DOHH2 (cell line): Measurements from ENCODE around the gene CAPZB.

Experiments used
- H3F3A ChIP-seq: fragments of 200-600 bp; sonication (generic), shearing (Covaris generic); 2 replicates; pipeline ENCODE4 v1.6.0; 2016; ENCODE audit warnings: antibody characterized with exemption, mild to moderate bottlenecking; ENCODE audit not compliant: control insufficient read depth, insufficient read depth
- H3K27ac ChIP-seq: fragments of 200-600 bp; sonication (generic); 2 replicates; pipeline ENCODE4 v1.5.1; 2014; ENCODE audit warnings: low read depth, mild to moderate bottlenecking, low read length, moderate library complexity
- H3K27me3 ChIP-seq: fragments of 200-600 bp; sonication (generic); 2 replicates; pipeline ENCODE4 v1.6.1; 2014; ENCODE audit warnings: mild to moderate bottlenecking, low read length, mixed read lengths; ENCODE audit not compliant: control insufficient read depth
- H3K36me3 ChIP-seq: fragments of 200-600 bp; sonication (generic); 2 replicates; pipeline ENCODE4 v1.6.1; 2014; ENCODE audit warnings: mild to moderate bottlenecking, low read length, moderate library complexity, mixed read lengths; ENCODE audit not compliant: control insufficient read depth
- H3K4me1 ChIP-seq: fragments of 200-600 bp; sonication (generic); 2 replicates; pipeline ENCODE4 v1.6.1; 2014; ENCODE audit warnings: mild to moderate bottlenecking, low read length, mixed read lengths; ENCODE audit not compliant: control insufficient read depth
- H3K4me2 ChIP-seq: fragments of 200-600 bp; sonication (generic); 2 replicates; pipeline ENCODE4 v1.6.0; 2014; ENCODE audit warnings: mild to moderate bottlenecking, low read length, moderate library complexity
- H3K4me3 ChIP-seq: fragments of 200-600 bp; sonication (generic); 2 replicates; pipeline ENCODE4 v1.5.1; 2014; ENCODE audit warnings: mild to moderate bottlenecking, low read length, mixed read lengths
- H3K79me2 ChIP-seq: fragments of 200-600 bp; sonication (generic); 2 replicates; pipeline ENCODE4 v1.6.1; 2014; ENCODE audit warnings: mild to moderate bottlenecking, low read length, mixed read lengths; ENCODE audit not compliant: control insufficient read depth
- H3K9me2 ChIP-seq: fragments of 200-600 bp; sonication (generic); replicated peaks from 2 replicates; pipeline ENCODE4 v1.6.1; 2014; ENCODE audit warnings: mild to moderate bottlenecking, low read length, mixed read lengths; ENCODE audit not compliant: control insufficient read depth
- H3K9me3 ChIP-seq: fragments of 200-600 bp; sonication (generic); 2 replicates; pipeline ENCODE4 v1.6.1; 2014; ENCODE audit warnings: antibody characterized with exemption, low read length, mixed read lengths; ENCODE audit not compliant: control insufficient read depth, insufficient read depth
- H4K20me1 ChIP-seq: fragments of 200-600 bp; sonication (generic); 2 replicates; pipeline ENCODE4 v1.6.0; 2014; ENCODE audit warnings: low read depth, mild to moderate bottlenecking, antibody characterized with exemption, low read length, moderate library complexity; ENCODE audit not compliant: control insufficient read depth, insufficient read depth
- EZH2phosphoT487 ChIP-seq: fragments of 200-600 bp; sonication (generic); IDR thresholded peaks from 2 replicates; pipeline ENCODE4 v1.6.1; 2017; ENCODE audit warnings: borderline replicate concordance, mild to moderate bottlenecking, antibody characterized with exemption, low read length, moderate library complexity, mixed read lengths
- TF ChIP-seq, protein P1 (sequence below): fragments of 200-600 bp; sonication (generic); IDR thresholded peaks from one replicate; pipeline ENCODE4 v1.5.1; 2014; ENCODE audit warnings: antibody characterized with exemption, mild to moderate bottlenecking, low read depth, low read length; ENCODE audit not compliant: poor library complexity, severe bottlenecking

CAPZB gene

DNA sequence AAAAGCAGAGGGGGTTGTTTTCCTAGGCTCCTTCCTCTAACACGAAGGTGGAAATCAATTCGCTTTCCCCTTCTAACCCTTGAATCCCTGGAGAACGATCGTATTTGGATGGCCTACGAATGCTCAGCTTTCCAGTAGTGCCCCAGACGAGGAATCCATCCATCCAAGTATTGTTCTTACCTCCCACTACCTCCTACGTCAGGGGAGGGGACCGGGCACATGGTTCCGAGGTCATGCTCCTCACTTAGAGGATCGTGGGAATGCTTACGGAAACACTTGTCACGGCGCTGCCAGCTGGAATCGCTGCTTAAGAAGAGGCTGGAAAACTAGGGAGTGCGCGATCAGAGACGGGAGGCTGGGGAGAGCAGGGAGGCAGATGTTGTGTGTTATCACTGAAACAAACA, 47.4 kb downstream of the CAPZB start:
- H3K4me2 ChIP-seq = no peak overlapping the region
- H3K9me2 ChIP-seq = no peaks in the 10 kb centered on the region
- H3K27me3 ChIP-seq = no peaks in the 10 kb centered on the region
- no peak overlapping the region for H3K4me3 ChIP-seq
- H3K4me1 ChIP-seq = no peaks in the 10 kb centered on the region
- H3K36me3 ChIP-seq = peaks cover 18% of the 10 kb centered on the region
- H4K20me1 ChIP-seq = peaks cover 13% of the 10 kb centered on the region
- H3K27ac ChIP-seq = no peak overlapping the region
- no peak for TF ChIP-seq EZH2phosphoT487
- TF ChIP-seq, protein P1, sequence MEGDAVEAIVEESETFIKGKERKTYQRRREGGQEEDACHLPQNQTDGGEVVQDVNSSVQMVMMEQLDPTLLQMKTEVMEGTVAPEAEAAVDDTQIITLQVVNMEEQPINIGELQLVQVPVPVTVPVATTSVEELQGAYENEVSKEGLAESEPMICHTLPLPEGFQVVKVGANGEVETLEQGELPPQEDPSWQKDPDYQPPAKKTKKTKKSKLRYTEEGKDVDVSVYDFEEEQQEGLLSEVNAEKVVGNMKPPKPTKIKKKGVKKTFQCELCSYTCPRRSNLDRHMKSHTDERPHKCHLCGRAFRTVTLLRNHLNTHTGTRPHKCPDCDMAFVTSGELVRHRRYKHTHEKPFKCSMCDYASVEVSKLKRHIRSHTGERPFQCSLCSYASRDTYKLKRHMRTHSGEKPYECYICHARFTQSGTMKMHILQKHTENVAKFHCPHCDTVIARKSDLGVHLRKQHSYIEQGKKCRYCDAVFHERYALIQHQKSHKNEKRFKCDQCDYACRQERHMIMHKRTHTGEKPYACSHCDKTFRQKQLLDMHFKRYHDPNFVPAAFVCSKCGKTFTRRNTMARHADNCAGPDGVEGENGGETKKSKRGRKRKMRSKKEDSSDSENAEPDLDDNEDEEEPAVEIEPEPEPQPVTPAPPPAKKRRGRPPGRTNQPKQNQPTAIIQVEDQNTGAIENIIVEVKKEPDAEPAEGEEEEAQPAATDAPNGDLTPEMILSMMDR = no peak
- H3F3A ChIP-seq = no peaks in the 10 kb centered on the region
- H3K79me2 ChIP-seq = peaks cover 94% of the 10 kb centered on the region
- no peaks in the 10 kb centered on the region for H3K9me3 ChIP-seq

DNA sequence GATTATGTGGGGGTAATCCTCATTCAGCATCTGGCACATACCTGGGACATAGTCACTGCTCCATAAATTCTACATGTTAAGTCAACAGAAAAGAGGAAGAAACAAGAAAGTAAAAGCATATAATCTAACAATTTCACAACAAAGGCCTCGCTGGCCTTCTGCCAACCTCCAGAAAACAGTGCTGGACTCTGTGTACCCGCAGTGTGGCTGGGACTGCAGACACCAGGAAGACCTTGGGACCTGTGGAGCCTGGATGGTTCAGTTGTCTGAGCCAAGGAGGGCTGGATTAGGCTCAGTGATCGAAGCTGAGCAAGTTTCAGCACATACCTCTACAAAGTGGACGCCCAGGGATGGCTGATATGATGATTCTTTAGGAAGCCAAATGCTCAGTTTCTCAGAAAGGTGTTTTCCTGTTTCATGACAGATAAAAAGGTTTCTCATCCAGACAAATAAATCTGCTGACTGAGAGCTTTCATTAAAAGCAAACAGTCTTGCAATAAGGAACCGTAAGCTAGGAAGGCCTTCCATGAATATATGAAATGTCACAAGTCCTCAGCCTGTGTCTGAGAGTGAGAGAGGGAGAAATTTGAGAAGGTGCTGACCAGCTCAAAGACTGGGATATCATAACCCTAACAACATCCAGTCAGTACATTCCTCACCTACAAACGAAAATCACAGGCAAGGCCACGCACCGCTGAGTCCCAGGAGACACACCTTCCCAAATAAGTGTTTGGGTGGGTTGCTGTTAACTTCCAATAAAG, 48.4 kb downstream of the CAPZB start:
- no peaks in the 10 kb centered on the region for H3K9me2 ChIP-seq
- H3K4me1 ChIP-seq = no peaks in the 10 kb centered on the region
- peaks cover 18% of the 10 kb centered on the region for H3K36me3 ChIP-seq
- no peaks in the 10 kb centered on the region for H3F3A ChIP-seq
- no peak overlapping the region for H3K4me3 ChIP-seq
- no peak overlapping the region for H3K27ac ChIP-seq
- H3K27me3 ChIP-seq = no peaks in the 10 kb centered on the region
- H3K9me3 ChIP-seq = no peaks in the 10 kb centered on the region
- peaks cover 93% of the 10 kb centered on the region for H3K79me2 ChIP-seq
- TF ChIP-seq EZH2phosphoT487 = no peak
- TF ChIP-seq, protein P1 = no peak
- no peak overlapping the region for H3K4me2 ChIP-seq
- peaks cover 16% of the 10 kb centered on the region for H4K20me1 ChIP-seq

GRCh38 chr1:19435851-19436455, 49.4 kb downstream of the CAPZB start:
- no peaks in the 10 kb centered on the region for H3K9me2 ChIP-seq
- H3K4me3 ChIP-seq = no peak overlapping the region
- no peaks in the 10 kb centered on the region for H3F3A ChIP-seq
- H3K4me1 ChIP-seq = peaks cover under 1% of the 10 kb centered on the region; the same call in 1 of the 2 replicates
- peaks cover 19% of the 10 kb centered on the region for H4K20me1 ChIP-seq
- H3K79me2 ChIP-seq = peaks cover 93% of the 10 kb centered on the region
- H3K4me2 ChIP-seq = no peak overlapping the region
- no peaks in the 10 kb centered on the region for H3K27me3 ChIP-seq
- no peaks in the 10 kb centered on the region for H3K9me3 ChIP-seq
- no peak overlapping the region for H3K27ac ChIP-seq
- peaks cover 18% of the 10 kb centered on the region for H3K36me3 ChIP-seq
- TF ChIP-seq, protein P1 = no peak
- no peak for TF ChIP-seq EZH2phosphoT487
